NCI-H2081 (cell line): ENCODE measurements around the gene EFNB2.

ENCODE experiments used
- DNase-seq, 2 experiments: peaks; one replicate each; lab custom pipeline; 2025; lab: John Stamatoyannopoulos, UW

EFNB2 gene

DNA sequence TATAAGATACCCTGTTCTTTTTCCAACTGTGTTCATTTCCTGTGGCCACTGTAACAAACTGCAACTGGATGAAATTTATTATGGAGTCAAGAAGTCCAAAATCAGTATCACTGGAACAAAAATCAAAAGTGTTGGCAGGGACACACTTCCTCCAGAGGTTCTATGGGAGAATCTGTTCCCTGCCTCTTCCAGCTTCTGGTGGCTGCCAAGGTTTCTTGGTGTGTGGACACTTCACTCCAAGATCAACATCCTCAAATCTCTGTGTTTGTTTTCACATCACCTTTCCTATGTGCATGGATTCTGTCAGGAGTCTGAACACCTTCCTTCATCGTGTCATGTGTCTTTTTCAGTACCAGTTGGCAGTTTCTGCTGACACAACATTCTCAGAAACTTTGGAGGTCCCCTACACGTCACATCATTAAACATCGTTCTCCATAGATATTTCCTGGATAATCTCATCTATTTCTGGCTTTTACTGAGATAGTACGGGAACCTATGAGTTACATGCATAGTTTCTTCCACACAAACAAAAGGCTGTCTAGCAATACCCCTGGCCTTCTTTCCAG, 15.2 kb upstream of the EFNB2 start:
- no peak for DNase-seq

DNA sequence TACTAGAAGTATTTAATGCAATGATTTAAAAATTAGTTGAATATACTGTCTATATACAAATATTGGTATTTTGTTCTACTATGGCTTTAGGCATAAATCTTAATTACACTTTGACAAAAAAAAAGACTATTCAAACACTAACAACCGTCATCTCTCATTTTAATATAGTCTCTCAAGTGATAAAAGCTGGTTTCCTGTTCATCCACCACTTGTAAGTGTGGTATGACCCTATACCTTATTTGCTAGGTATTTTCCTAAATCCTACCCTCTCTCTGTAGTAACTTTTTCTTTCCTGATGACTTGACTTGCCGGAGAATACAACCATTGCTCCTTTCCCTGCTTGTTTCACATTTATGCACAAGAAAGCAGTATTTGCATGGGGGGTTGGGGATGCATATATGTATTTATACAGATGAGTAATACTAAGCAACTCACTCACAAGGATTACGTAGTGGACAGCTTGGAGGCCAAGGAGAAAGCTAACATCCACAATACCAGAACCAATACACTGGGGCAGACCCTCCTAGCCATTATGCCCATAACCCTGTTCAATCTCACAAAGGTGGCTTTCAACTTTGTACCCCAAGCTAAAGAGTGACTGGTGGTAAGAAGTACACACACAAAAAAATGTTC, 12.7 kb upstream of the EFNB2 start:
- DNase-seq, result no peak

DNA sequence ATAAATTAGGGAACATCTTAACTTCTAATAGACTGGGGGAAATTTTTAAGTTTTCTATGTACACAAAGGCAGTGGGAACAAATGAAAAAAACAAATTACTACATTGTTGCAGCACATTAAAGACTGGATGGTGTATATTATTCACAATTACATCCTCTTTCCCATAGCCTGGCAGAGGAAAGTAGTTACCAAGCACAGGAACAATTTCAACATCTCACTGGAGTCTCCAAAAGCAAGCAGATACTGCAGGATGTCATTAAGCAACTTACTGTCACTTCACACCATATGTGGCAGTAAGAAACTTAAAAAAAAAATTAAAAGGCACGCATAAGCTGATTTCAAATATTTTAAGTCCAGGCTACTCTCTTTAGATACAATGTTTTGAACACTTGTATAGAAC, 6.4 kb upstream of the EFNB2 start:
- no peak for DNase-seq

DNA sequence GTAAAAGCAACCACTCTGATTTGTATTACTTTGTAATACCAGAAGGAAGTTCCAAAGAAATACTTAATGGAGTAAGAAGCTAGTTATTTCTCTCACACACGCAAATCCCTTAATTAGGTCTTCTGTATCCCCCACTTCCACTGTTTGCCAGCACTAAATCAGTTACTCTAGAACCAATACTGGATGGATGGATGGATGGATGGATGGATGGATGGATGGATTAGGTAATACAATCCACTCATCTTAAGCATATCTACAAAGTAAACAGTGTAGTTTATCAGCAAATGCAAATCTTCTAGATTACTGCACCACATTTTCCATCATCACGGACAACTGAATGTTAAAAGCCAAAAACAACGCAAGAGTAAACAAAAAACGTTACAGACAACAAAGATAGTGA, 5.2 kb upstream of the EFNB2 start:
- no peak for DNase-seq

DNA sequence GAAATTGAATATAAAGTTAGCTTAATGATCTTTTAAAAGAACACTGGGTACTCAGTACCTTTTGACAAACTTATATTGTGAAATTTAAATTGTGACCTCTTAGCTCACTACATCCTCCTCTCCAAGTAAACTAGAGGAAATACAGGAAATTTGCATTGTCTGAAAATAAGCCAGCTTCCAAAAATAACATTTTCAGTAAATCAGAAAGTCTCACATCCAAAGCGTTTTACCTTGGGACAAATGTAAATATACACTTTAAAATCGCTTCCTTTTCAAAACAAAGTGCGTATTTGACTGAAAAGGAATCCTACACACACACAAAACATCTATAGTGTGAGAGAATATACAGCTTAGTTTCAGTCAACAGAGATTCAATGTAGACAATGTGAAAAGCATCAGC, 2.1 kb upstream of the EFNB2 start:
- DNase-seq, result no peak

DNA sequence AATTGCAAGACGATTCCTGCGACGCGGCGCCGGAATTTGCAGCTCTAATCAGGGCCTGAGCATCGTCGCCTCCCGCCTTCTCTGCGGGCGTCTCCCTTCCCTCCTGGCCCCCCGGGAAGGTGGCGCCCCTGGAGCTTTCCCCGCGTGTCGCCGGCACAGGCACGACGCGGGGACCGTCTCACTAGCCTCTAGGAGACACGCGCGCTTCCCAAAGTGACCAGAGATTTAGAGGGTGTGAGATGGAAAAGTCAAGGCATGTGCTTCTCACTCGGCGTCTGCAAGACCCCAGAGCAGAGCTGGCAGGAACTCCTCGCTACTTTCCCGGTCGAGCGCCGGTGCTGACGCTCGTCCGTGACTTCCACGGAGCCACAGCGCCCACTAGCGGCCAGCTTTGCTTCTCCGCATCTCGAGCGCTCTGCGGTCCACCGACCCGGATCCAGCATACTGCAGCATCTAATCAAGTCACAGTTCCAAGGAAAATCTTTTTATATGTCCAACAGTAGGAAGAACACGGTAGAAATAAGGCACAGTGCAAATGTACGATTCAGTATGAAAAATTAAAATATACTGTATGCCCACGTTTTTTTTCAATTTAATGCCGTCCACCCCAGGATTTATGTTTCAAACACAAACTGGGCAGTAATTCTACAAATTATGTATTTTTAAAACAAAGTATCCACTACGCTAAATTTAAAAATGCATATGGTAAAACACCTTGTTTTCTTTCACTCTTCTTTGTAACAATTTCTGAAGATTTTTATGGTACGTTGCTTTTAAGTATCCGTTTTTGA, 977 bp upstream of the EFNB2 start:
- DNase-seq, result peak; percentile 84 to 86

GRCh38 chr13:106534639-106535551, 567 bp downstream of the EFNB2 start:
- peak in 1 of 2 experiments; percentile 36 for DNase-seq

- DNase-seq, result peak; percentile 47 to 56
Measured at GRCh38 chr13:106533943-106534638, 1.4 kb downstream of the EFNB2 start.

DNA sequence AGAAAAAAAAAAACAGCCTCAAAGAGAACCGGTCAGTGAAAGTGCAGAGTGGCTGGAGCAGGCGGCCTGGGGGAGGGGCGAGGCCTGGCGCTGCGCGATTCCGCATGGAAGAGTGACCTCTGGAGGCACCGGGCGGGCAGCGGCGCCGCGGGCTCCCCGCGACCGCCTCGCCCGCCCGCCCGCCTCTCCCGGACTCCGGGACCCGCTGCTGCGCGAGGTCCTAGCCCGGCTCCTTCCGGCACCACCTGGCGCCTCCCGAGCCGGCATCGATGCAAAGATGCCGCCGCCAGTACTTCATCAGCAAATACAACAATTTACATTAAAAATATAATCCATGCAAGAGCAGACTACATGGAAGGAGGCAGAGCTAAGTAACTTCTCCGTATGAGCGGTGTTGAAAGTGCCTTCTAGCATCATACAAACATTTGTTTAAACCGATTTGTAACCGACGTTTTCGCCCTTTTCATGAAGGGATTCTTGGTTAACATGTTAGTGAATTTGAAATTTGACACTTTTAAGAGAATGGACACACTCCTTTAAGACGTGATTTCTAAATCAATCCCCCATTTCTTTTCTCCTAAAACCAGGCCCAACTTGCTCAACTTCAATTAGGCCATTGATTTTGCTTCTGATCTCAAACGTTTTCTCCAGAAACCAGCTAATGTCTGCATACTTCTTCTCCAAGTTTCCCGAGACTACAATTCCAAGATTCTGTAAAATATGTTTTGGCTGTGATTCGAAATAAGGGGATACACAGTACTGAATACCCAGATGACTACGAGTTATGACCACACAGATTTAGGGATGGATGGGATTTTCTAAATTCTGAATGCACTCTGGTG, 2.1 kb downstream of the EFNB2 start:
- DNase-seq, result peak; percentile 43 to 71

DNA sequence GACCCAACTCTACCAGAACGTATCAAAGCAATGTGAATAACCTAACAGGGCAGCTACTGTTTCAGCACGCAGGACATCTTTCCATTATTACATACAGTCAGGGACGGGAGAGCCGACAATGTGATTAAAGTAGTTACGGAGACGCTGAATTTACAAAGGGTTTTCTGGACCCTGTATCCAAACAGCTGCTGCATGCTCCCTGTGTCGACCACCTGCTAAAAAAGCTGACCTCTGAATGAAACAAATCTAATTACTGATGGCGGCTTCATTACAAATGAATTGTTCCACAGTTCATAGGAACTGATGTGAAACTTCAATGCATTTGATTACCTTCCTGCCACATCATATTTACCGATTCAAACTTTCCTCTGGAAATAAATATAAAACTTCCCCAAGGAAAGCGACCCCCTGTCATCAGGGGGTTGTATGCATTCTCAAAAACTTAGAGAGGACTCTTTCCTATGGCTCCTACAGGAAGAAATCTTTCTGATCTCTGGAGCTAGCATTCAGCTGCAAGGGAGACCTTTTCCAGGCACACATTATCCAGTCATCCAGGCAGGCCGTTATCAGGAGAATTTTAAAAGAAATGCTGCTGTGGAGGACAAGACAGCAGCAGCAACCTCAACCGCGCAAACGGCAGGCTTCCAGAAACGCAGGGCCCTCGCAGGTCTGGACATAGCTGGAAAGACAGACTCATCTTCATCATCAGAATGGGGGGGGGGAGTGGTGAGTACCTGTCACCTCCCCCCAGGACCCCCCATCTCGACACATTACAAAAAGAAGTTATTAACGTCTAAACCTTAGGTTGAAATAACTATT, 3.1 kb downstream of the EFNB2 start:
- no peak for DNase-seq

DNA sequence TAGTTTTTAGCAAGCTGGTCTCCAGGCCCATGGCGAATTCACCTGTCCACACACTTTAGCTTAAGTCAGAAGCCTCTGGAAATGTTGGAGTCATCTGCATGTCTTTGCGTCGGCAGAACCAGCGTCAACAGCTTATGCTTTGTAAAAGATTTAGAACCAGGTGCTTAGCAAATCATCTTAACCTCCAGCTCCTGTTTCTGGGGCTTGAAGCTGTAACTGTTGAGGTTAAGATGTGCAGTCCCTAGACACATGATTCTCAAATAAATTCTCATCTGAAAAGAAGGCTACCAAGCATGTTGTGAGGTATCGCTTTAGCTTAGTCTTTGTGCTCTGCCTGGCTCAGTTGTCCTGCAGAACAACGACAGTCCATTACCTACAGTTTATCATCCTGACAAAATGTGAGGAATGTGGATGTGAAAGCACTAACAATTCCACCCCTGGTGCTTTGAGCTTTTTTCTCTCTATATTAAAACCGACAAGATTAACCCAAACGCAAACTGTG, 4.4 kb downstream of the EFNB2 start:
- DNase-seq, result no peak

DNA sequence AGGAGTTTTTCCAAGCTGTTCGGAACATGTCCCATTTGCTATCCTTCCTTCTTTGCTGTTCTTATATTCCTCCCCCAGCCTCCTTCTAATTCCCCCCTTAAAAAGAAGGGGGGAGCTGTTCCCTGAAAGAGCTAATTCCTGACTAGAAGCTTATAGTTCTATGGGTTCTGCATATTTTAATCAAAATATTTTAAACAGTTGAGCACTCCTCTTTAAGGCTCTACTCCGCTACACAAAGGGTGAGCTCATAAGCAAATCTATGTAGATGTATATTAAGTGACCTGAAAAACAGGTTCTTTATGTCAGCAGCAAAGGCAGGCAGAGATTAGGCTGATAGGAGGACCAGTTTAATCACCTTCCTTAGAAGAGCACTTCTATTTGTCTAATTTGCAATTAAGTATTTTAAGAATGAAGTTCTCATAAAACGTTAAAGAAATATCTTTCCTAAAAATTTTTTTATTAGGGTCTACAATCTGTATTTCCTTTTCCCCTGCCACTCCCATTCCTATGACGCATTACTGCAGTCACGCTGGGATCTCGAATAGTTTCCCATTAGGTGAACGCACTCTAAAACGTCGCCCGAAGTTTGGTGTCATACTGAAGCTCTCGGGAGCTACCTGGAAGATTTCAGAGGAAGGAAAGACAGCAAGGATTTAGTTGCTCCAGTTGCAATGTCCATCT, 5.2 kb downstream of the EFNB2 start:
- no peak for DNase-seq

DNA sequence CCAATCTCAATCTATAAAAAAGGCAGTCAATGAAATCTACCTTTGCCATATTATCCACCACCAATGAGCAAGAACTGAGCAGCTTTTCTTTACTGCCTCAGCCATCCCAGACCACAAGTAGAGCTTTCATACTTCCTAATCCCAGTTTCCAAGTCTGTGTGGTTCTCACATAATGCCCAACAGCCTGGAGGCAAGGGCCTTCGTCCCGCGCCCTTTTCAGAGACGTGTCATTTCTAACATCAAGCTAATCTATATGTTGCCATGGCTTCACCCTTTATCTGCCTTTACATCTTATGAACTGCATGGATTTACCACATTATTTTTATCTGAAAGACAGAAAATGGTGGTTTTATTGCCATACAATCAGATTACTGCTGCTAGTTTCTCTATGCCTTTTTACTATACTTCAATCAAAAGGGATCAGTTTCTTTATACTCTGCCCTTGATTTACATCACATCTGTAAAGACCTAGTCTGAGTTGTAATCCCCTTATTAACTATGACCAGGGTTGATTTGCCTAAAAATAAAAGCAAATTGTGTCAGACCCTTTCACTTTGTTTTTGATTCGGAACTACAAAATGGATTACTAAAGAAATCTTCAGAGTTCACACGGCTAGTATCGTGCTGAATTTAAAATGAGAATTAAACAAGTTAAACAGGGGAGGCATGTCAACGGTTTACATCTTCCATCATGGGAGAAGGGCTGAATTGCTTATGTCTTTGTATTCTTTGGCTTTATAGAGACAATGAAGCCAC, 5.9 kb downstream of the EFNB2 start:
- no peak for DNase-seq

- DNase-seq, result no peak
Measured at GRCh38 chr13:106528718-106529414, 6.6 kb downstream of the EFNB2 start.

DNA sequence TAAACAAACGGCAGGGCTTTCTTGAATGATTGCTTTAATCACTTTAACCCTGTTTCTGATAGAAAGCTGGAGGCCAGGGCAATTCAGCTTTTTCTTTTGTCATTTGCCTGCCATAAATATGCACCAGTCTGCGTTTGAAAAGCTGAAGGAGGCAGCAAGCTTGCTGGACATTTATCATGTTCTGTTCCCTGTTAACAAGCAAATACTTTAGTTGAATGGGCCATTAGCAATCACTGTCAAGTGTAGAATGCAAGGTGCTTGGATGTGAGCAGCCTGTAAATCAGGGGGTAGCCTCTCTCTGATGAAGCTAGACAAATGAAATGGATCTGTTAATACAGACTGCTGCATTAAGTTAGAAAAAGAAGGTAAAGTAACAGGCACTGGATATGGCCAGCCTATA, 7.6 kb downstream of the EFNB2 start:
- DNase-seq, result no peak

- DNase-seq, result no peak
Measured at GRCh38 chr13:106527445-106527801, 8.0 kb downstream of the EFNB2 start.

GRCh38 chr13:106526738-106527444, 8.6 kb downstream of the EFNB2 start:
- no peak for DNase-seq
